OCI-M2 (cell line): ENCODE results near the gene DAND5.

Experiments
- DNase-seq: peaks from one replicate; lab custom pipeline; 2025; ENCODE audit not compliant: unreplicated experiment; lab: John Stamatoyannopoulos, UW

Gene DAND5

GRCh38 chr19:12991296-12991695 lies 21.9 kb downstream of the DAND5 start:
- no peak for DNase-seq

- no peak for DNase-seq
Measured at GRCh38 chr19:12992729-12993128, 23.4 kb downstream of the DAND5 start.

- DNase-seq = no peak
Measured at GRCh38 chr19:12993562-12993961, 24.2 kb downstream of the DAND5 start.

GRCh38 chr19:12994701-12995595 lies 25.6 kb downstream of the DAND5 start, which contains the start of gene NFIX:
TSS of gene NFIX (plus strand) at chr19:12995475. CDS start at chr19:12995838, 363 bp downstream.
- DNase-seq = no peak

GRCh38 chr19:12995596-12996405 lies 26.4 kb downstream of the DAND5 start:
- no peak for DNase-seq

GRCh38 chr19:12996406-12997094 lies 27.2 kb downstream of the DAND5 start:
- DNase-seq = no peak

- DNase-seq = no peak
Measured at GRCh38 chr19:12997179-12997966, 28.0 kb downstream of the DAND5 start.

- no peak for DNase-seq
Measured at GRCh38 chr19:12997967-12998940, 28.9 kb downstream of the DAND5 start.

- no peak for DNase-seq
Measured at GRCh38 chr19:13001166-13001501, 31.8 kb downstream of the DAND5 start.

GRCh38 chr19:13001502-13002165 lies 32.3 kb downstream of the DAND5 start:
- DNase-seq = no peak

- no peak for DNase-seq
Measured at GRCh38 chr19:13002166-13002898, 33.0 kb downstream of the DAND5 start.

- DNase-seq = no peak
Measured at GRCh38 chr19:13003081-13003480, 33.7 kb downstream of the DAND5 start.

GRCh38 chr19:13004273-13004672 lies 34.9 kb downstream of the DAND5 start:
- DNase-seq = no peak

GRCh38 chr19:13005253-13005652 lies 35.9 kb downstream of the DAND5 start:
- DNase-seq = no peak

- no peak for DNase-seq
Measured at GRCh38 chr19:13005861-13006370, 36.5 kb downstream of the DAND5 start.

GRCh38 chr19:13006431-13007281 lies 37.3 kb downstream of the DAND5 start:
- DNase-seq = no peak
